Lower leg skin (tissue), 4 donors: ENCODE data around the gene TRAPPC2B. TPM values are rescaled to one million over a fixed set of nuclear protein-coding genes. Genes with fewer than 3 reads are reported as not detected.
A peak's percentile ranks its signal among the peaks of the same experiment; 100 is the strongest.

ENCODE experiments used
- DNase-seq, 2 donors: peaks; one replicate each; pipeline ENCODE4 v3.0.0-alpha.2; 2019; ENCODE audit warnings: low spot score in 2 of 2
- H3K4me3 ChIP-seq: fragments of 200-600 bp; sonication (generic); 2 replicates; pipeline ENCODE4 v1.5.1; 2017; ENCODE audit warnings: mild to moderate bottlenecking, low read depth; ENCODE audit not compliant: poor library complexity, severe bottlenecking
- CTCF ChIP-seq, 3 donors: fragments of 450-650 bp; IDR thresholded peaks; one replicate each; pipeline ENCODE4 v1.5.1; 2016; ENCODE audit warnings: antibody characterized with exemption in 3 of 3, mild to moderate bottlenecking in 3 of 3, moderate library complexity in 2 of 3
- POLR2A ChIP-seq, 2 donors: fragments of 450-650 bp; IDR thresholded peaks; one replicate each; pipeline ENCODE4 v1.6.1; 2016 to 2017; ENCODE audit warnings: antibody characterized with exemption in 2 of 2, mild to moderate bottlenecking in 1 of 2, moderate library complexity in 1 of 2
- WGBS, 2 donors: methylation state at CpG; one replicate each; pipeline ENCODE4 v1.1.5; 2018; 5-methylcytosine and 5-hydroxymethylcytosine counted together
- intact Hi-C: fragments of 100-400 bp; cut with DNase I; formaldehyde crosslinking; loops from one replicate; pipeline ENCODE4 v1.15.0; 2023; ENCODE audit warnings: low total_unique reads
- total RNA-seq, 4 donors: library from RNA; depleted of rRNA; stranded (reverse); fragments of >200 nt; gene quantifications; one replicate each; pipeline ENCODE4 v1.1.0, GENCODE V29; 2016

The TRAPPC2B gene
- total RNA-seq, 4 donors from 2014 or later = 11.3 to 20.1 (median 19.5) TPM

- whole genome bisulfite sequencing, 2 donors = 73 to 77% methylated on average over 6 of the region's 6 CpGs
- intact Hi-C loops = no loop called here
- no peak for TF ChIP-seq POLR2A (IDR thresholded peaks at IDR 0.05)
- TF ChIP-seq CTCF (IDR thresholded peaks at IDR 0.05) = no peak
- no peak overlapping the region for H3K4me3 ChIP-seq
- DNase-seq = no peak
Measured at GRCh38 chr19:57342582-57342981, 20.8 kb upstream of the TRAPPC2B start.

DNA sequence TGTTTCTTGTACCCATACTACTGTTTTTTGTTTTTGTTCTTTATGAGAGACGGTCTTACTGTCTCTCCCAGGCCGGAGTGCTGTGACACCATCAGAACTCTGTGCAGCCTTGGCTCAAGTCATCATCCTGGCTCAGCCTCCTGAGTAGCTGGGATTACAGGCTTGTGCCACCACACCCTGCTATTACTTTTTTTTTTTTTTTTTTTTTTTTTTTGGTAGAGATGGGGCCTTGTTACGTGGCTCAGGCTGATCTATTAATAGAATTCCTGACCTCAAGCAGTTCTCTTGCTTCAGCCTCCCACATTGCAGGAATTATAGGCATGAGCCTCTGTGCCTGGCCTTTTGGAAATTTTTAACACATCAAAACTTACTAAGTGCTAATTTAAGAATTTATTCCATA is 15.2 kb upstream of the TRAPPC2B start:
- no peak for DNase-seq
- TF ChIP-seq POLR2A (IDR thresholded peaks at IDR 0.05) (no peak), CTCF (IDR thresholded peaks at IDR 0.05) (no peak)
- intact Hi-C loops = no loop called here
- WGBS, 2 donors = 20 to 26% methylated on average over 3 of the region's 3 CpGs
- no peak overlapping the region for H3K4me3 ChIP-seq

DNA sequence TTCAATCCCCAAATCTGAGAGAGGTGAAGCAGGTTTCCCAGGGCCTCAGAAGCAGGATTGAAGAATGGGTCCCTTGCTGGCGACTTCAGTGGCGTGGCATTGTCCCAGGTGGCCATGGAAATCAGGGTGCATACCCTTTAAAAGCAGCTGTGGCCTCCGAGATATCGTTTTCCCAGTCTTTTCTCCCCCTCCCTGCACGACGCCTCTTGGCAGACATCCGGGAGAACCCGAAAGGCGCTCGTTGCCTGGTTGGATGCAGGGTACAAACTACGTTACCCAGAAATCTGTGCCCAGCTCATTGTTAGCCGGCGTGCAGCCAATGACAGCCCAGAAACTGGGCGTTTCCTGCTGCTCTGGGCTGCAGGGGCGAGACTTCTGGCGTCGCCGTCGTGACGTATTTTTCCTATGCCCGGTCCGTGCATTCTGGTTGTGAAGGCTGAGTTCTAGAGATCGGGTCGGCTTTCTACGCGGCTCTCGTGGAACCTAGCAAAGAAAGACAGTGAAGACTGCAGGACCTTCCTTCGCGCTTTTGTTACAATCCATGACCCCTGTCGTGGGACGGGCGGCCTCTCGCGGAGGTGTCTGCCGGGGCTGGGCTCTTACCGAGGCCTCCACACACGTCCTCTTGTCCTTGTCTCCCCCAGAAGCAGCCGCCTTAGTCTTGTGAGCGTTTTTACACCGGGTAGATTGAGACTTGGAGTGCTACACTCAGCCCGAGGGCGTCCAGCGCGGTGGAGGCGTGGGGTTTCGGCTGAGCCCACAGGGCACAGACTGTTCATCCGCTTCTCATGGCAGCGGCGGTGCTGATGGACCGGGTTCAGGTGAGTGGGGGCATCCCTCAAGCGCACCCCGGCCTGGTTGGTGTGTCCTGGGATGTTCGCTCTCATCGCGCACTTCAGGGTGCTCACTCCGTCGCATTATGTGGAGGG is 12.2 kb upstream of the TRAPPC2B start, which contains the start of gene ZNF304:
Gene ZNF304 (plus strand): TSS at position 395 of the 929 bp plus-strand sequence. CDS start 394 bp downstream, at position 789.
- TF ChIP-seq CTCF (IDR thresholded peaks at IDR 0.05) (no peak), POLR2A (IDR thresholded peaks at IDR 0.05) (no peak)
- 1% methylated on average over 52 to 54 of the region's 57 CpGs for WGBS, 2 donors
- intact Hi-C loops = no loop called here
- DNase-seq = peak; percentile 93 to 97
- H3K4me3 ChIP-seq = peak within 1 kb of the TSS; percentile 89

DNA sequence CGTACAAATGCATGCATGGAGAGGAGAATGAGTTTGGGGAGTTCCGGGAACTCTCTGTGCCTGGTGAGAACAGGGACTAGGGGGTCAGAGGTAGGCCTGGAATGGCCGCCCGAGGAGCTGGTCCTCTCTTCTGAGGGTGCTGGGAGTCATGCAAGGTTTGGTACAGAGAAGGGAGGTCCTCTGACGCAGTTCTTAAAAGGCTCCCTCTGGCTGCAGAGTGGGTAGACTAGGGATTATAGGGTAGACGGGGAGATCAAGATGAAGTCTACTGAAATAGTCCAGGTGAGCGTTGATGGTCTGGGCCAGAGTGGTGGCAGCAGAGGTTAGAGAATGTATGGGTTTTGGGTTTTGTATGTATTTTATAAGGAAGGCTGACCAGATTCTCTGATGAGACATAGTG is 11.5 kb upstream of the TRAPPC2B start:
- 16 to 32% methylated on average over 7 of the region's 7 CpGs for WGBS, 2 donors
- no peak for DNase-seq
- peak overlapping the region; percentile 89 for H3K4me3 ChIP-seq
- TF ChIP-seq CTCF (IDR thresholded peaks at IDR 0.05) = no peak
- no peak for TF ChIP-seq POLR2A (IDR thresholded peaks at IDR 0.05)
- intact Hi-C loops = no loop called here

GRCh38 chr19:57355916-57356315 is 7.4 kb upstream of the TRAPPC2B start:
- WGBS, 2 donors = 92 to 94% methylated on average over 4 of the region's 4 CpGs
- intact Hi-C loops = no loop called here
- TF ChIP-seq CTCF (IDR thresholded peaks at IDR 0.05) (no peak), POLR2A (IDR thresholded peaks at IDR 0.05) (no peak)
- no peak overlapping the region for H3K4me3 ChIP-seq
- DNase-seq = no peak
